AG04450 (cell line): ENCODE results near the gene PGLYRP4. TPM values are rescaled to one million over a fixed set of nuclear protein-coding genes. Genes with fewer than 3 reads are reported as not detected.

ENCODE experiments used
- CTCF ChIA-PET: fragments of 300-600, 350-600 bp; formaldehyde crosslinking; extraction: SDS; loops from one replicate; lab custom pipeline; 2022; ENCODE audit warnings: antibody characterized with exemption, inconsistent platforms; lab: Charles Lee
- POLR2A ChIA-PET: fragments of 350-600 bp; formaldehyde crosslinking; extraction: SDS; loops from one replicate; lab custom pipeline; 2021; ENCODE audit warnings: antibody characterized with exemption, inconsistent platforms; lab: Yijun Ruan, JAX
- DNase-seq: peaks from one replicate; pipeline ENCODE4 v3.0.0-alpha.2; 2011; ENCODE audit warnings: low read depth, low spot score
- H3K27ac ChIP-seq: one replicate; pipeline ENCODE4 v1.5.1; 2012; ENCODE audit warnings: low read depth, low read length, control low read depth
- H3K27me3 ChIP-seq: one replicate; pipeline ENCODE4 v1.6.0; 2012; ENCODE audit warnings: low read length; ENCODE audit not compliant: control insufficient read depth, insufficient read depth
- H3K4me3 ChIP-seq: 2 replicates; pipeline ENCODE4 v1.5.1; 2011; ENCODE audit warnings: mild to moderate bottlenecking, low read depth, low read length, control low read depth
- H3K9me3 ChIP-seq: 2 replicates; pipeline ENCODE4 v1.5.1; 2012; ENCODE audit warnings: low read length; ENCODE audit not compliant: control insufficient read depth, insufficient read depth
- CTCF ChIP-seq: IDR thresholded peaks from 2 replicates; pipeline ENCODE4 v1.5.1; 2011; ENCODE audit warnings: low read depth, low read length, control low read depth, inconsistent platforms
- polyA plus RNA-seq: library from polyadenylated mRNA; depleted of rRNA; stranded (reverse); fragments of >200 nt; gene quantifications from 2 replicates; pipeline ENCODE4 v1.2.3, GENCODE V29; 2011

PGLYRP4 gene
- polyA plus RNA-seq, 1 experiment: not detected

- TF ChIP-seq CTCF: no peak
- POLR2A ChIA-PET: no interaction called here
Observed at GRCh38 chr1:153307221-153307600, 41.4 kb downstream of the PGLYRP4 start.

GRCh38 chr1:153306303-153307220 is 42.1 kb downstream of the PGLYRP4 start:
- Histone ChIP-seq H3K27me3 (no peaks in the 10 kb centered on the region), H3K27ac (no peak overlapping the region)
- CTCF ChIA-PET: no interaction called here

More at GRCh38 chr1:153307221-153307600, 41.4 kb downstream of the PGLYRP4 start:
- CTCF ChIA-PET: no interaction called here
- no peak overlapping the region for H3K4me3 ChIP-seq
- no peaks in the 10 kb centered on the region for H3K9me3 ChIP-seq
- H3K27me3 ChIP-seq: no peaks in the 10 kb centered on the region
- no peak for DNase-seq
- no peak overlapping the region for H3K27ac ChIP-seq

GRCh38 chr1:153305682-153306081 is 43.0 kb downstream of the PGLYRP4 start:
- no peak overlapping the region for H3K4me3 ChIP-seq
- no peak for TF ChIP-seq CTCF
- POLR2A ChIA-PET: no interaction called here
- no peaks in the 10 kb centered on the region for H3K27me3 ChIP-seq
- H3K9me3 ChIP-seq: no peaks in the 10 kb centered on the region
- no peak overlapping the region for H3K27ac ChIP-seq
- CTCF ChIA-PET: no interaction called here
- DNase-seq: no peak

More at GRCh38 chr1:153306303-153307220, 42.1 kb downstream of the PGLYRP4 start:
- no peak for TF ChIP-seq CTCF
- POLR2A ChIA-PET: no interaction called here
- no peaks in the 10 kb centered on the region for H3K9me3 ChIP-seq
- no peak for DNase-seq
- H3K4me3 ChIP-seq: no peak overlapping the region

GRCh38 chr1:153302308-153302707 is 46.3 kb downstream of the PGLYRP4 start:
- H3K27me3 ChIP-seq: no peaks in the 10 kb centered on the region
- no peak overlapping the region for H3K4me3 ChIP-seq
- no peaks in the 10 kb centered on the region for H3K9me3 ChIP-seq
- no peak for TF ChIP-seq CTCF
- POLR2A ChIA-PET: no interaction called here
- CTCF ChIA-PET: no interaction called here
- no peak overlapping the region for H3K27ac ChIP-seq
- DNase-seq: no peak

GRCh38 chr1:153293851-153294250 is 54.8 kb downstream of the PGLYRP4 start:
- CTCF ChIA-PET: no interaction called here

More at GRCh38 chr1:153293851-153294250, 54.8 kb downstream of the PGLYRP4 start:
- H3K27ac ChIP-seq: no peak overlapping the region
- no peaks in the 10 kb centered on the region for H3K9me3 ChIP-seq
- no peak for DNase-seq
- no peaks in the 10 kb centered on the region for H3K27me3 ChIP-seq
- POLR2A ChIA-PET: no interaction called here
- no peak overlapping the region for H3K4me3 ChIP-seq
- TF ChIP-seq CTCF: no peak
